Measurements from ENCODE around the gene B3GNT5. TPM values are rescaled to one million over a fixed set of nuclear protein-coding genes. Genes with fewer than 3 reads are reported as not detected.

The B3GNT5 gene
- total RNA-seq, 1 experiment from 2014 or later = 7.7 TPM

- no peaks in the 10 kb centered on the region for H3K4me1 Mint-ChIP-seq
- ATAC-seq (no peak), DNase-seq (ENCODE audit: low spot score) (no peak)
- H3K27ac Mint-ChIP-seq = no peak overlapping the region
- no peak overlapping the region for H3K4me3 Mint-ChIP-seq
- CTCF ChIA-PET = no interaction called here
- no peaks in the 10 kb centered on the region for H3K36me3 Mint-ChIP-seq
- no peaks in the 10 kb centered on the region for H3K9me3 Mint-ChIP-seq
- POLR2A ChIA-PET = no interaction called here
- no peaks in the 10 kb centered on the region for H3K27me3 Mint-ChIP-seq (ENCODE audit: low read depth)
- TF ChIP-seq MYBL2 (CRISPR knock-in tag; IDR thresholded peaks at IDR 0.05) (no peak), MLX (CRISPR knock-in tag; IDR thresholded peaks at IDR 0.05) (no peak), TEAD4 (CRISPR knock-in tag; IDR thresholded peaks at IDR 0.05) (no peak), RELA (CRISPR knock-in tag; IDR thresholded peaks at IDR 0.05; ENCODE audit: borderline replicate concordance) (no peak), ATF6 (CRISPR knock-in tag; IDR thresholded peaks at IDR 0.05) (no peak)
- TF ChIP-seq, protein P1, sequence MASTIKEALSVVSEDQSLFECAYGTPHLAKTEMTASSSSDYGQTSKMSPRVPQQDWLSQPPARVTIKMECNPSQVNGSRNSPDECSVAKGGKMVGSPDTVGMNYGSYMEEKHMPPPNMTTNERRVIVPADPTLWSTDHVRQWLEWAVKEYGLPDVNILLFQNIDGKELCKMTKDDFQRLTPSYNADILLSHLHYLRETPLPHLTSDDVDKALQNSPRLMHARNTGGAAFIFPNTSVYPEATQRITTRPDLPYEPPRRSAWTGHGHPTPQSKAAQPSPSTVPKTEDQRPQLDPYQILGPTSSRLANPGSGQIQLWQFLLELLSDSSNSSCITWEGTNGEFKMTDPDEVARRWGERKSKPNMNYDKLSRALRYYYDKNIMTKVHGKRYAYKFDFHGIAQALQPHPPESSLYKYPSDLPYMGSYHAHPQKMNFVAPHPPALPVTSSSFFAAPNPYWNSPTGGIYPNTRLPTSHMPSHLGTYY (CRISPR knock-in tag; IDR thresholded peaks at IDR 0.05) = no peak
- TF ChIP-seq, protein P2, sequence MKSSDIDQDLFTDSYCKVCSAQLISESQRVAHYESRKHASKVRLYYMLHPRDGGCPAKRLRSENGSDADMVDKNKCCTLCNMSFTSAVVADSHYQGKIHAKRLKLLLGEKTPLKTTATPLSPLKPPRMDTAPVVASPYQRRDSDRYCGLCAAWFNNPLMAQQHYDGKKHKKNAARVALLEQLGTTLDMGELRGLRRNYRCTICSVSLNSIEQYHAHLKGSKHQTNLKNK (CRISPR knock-in tag; IDR thresholded peaks at IDR 0.05) = no peak
Observed at GRCh38 chr3:183226333-183226890, 26.6 kb upstream of the B3GNT5 start.

- POLR2A ChIA-PET = interaction anchor here (0.6 kb wide), 1 partner anchor 532 kb away, joined by 4 read pairs; no protein-coding TSS in a partner anchor
- Mint-ChIP-seq H3K36me3 (no peaks in the 10 kb centered on the region), H3K4me1 (no peaks in the 10 kb centered on the region)
Observed at GRCh38 chr3:183227586-183227985, 25.5 kb upstream of the B3GNT5 start.

GRCh38 chr3:183229178-183229577, 23.9 kb upstream of the B3GNT5 start:
- H3K27ac Mint-ChIP-seq = no peak overlapping the region
- H3K4me3 Mint-ChIP-seq = no peak overlapping the region
- ChIA-PET POLR2A (no interaction called here), CTCF (no interaction called here)
- DNase-seq (ENCODE audit: low spot score) = no peak
- ATAC-seq = no peak
- no peaks in the 10 kb centered on the region for H3K36me3 Mint-ChIP-seq
- 0 out of 2 replicates have a peak, but pooled peaks cover 4% of the 10 kb centered on the region for H3K9me3 Mint-ChIP-seq
- H3K27me3 Mint-ChIP-seq (ENCODE audit: low read depth) = no peaks in the 10 kb centered on the region
- no peaks in the 10 kb centered on the region for H3K4me1 Mint-ChIP-seq
- TF ChIP-seq ETV6 (CRISPR knock-in tag; IDR thresholded peaks at IDR 0.05) (no peak), GABPB1 (CRISPR knock-in tag; IDR thresholded peaks at IDR 0.05) (no peak), FOXK1 (CRISPR knock-in tag; IDR thresholded peaks at IDR 0.05) (no peak), ZNF671 (CRISPR knock-in tag; IDR thresholded peaks at IDR 0.05) (no peak), SP1 (CRISPR knock-in tag; conservative IDR thresholded peaks at IDR 0.05) (no peak), MLX (CRISPR knock-in tag; IDR thresholded peaks at IDR 0.05) (no peak), TEAD1 (CRISPR knock-in tag; IDR thresholded peaks at IDR 0.05) (no peak), USF2 (CRISPR knock-in tag; IDR thresholded peaks at IDR 0.05) (no peak), ZNF396 (CRISPR knock-in tag; IDR thresholded peaks at IDR 0.05; ENCODE audit: borderline replicate concordance) (no peak), RORB (CRISPR knock-in tag; IDR thresholded peaks at IDR 0.05) (no peak), KAT7 (CRISPR knock-in tag; IDR thresholded peaks at IDR 0.05; ENCODE audit: borderline replicate concordance) (no peak), NR3C1 (CRISPR knock-in tag; conservative IDR thresholded peaks at IDR 0.05; ENCODE audit: low read depth) (no peak)
- TF ChIP-seq, protein P3, sequence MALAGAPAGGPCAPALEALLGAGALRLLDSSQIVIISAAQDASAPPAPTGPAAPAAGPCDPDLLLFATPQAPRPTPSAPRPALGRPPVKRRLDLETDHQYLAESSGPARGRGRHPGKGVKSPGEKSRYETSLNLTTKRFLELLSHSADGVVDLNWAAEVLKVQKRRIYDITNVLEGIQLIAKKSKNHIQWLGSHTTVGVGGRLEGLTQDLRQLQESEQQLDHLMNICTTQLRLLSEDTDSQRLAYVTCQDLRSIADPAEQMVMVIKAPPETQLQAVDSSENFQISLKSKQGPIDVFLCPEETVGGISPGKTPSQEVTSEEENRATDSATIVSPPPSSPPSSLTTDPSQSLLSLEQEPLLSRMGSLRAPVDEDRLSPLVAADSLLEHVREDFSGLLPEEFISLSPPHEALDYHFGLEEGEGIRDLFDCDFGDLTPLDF (CRISPR knock-in tag; IDR thresholded peaks at IDR 0.05) = no peak
- TF ChIP-seq, protein P4, sequence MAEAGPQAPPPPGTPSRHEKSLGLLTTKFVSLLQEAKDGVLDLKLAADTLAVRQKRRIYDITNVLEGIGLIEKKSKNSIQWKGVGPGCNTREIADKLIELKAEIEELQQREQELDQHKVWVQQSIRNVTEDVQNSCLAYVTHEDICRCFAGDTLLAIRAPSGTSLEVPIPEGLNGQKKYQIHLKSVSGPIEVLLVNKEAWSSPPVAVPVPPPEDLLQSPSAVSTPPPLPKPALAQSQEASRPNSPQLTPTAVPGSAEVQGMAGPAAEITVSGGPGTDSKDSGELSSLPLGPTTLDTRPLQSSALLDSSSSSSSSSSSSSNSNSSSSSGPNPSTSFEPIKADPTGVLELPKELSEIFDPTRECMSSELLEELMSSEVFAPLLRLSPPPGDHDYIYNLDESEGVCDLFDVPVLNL (CRISPR knock-in tag; IDR thresholded peaks at IDR 0.05; ENCODE audit: borderline replicate concordance, low read depth) = no peak

More at GRCh38 chr3:183227586-183227985, 25.5 kb upstream of the B3GNT5 start:
- Mint-ChIP-seq H3K27me3 (ENCODE audit: low read depth) (no peaks in the 10 kb centered on the region), H3K27ac (no peak overlapping the region), H3K4me3 (no peak overlapping the region), H3K9me3 (0 out of 2 replicates have a peak, but pooled peaks cover 4% of the 10 kb centered on the region)
- ATAC-seq = no peak
- no peak for TF ChIP-seq ZNF138 (CRISPR knock-in tag; conservative IDR thresholded peaks at IDR 0.05)
- TF ChIP-seq CBFB (CRISPR knock-in tag; IDR thresholded peaks at IDR 0.05; ENCODE audit: low read depth) = no peak
- TF ChIP-seq PRRX2 (CRISPR knock-in tag; IDR thresholded peaks at IDR 0.05) = no peak
- TF ChIP-seq, protein P5, sequence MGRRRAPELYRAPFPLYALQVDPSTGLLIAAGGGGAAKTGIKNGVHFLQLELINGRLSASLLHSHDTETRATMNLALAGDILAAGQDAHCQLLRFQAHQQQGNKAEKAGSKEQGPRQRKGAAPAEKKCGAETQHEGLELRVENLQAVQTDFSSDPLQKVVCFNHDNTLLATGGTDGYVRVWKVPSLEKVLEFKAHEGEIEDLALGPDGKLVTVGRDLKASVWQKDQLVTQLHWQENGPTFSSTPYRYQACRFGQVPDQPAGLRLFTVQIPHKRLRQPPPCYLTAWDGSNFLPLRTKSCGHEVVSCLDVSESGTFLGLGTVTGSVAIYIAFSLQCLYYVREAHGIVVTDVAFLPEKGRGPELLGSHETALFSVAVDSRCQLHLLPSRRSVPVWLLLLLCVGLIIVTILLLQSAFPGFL (CRISPR knock-in tag; IDR thresholded peaks at IDR 0.05; ENCODE audit: borderline replicate concordance) = no peak
- CTCF ChIA-PET = interaction anchor here (0.7 kb wide), 1 partner anchor 155 kb away, joined by 3 read pairs; no protein-coding TSS in a partner anchor
- DNase-seq (ENCODE audit: low spot score) = no peak
